Astrocyte (in vitro differentiated cells and primary cell): ENCODE results near the gene TSPAN2. TPM values are rescaled to one million over a fixed set of nuclear protein-coding genes. Genes with fewer than 3 reads are reported as not detected.
"Not testable (repeated sequence)": the region's sequence is repeated elsewhere in the genome, so short reads cannot be mapped to it uniquely, and the experiment has no call there.

Source experiments
- DNase-seq: peaks from one replicate; pipeline ENCODE4 v3.0.0-alpha.2; 2010; ENCODE audit warnings: low read depth
- FAIRE-seq: peaks from 2 replicates; lab custom pipeline; 2011; peaks lifted over from hg19 to GRCh38; lab: Jason Lieb, UNC
- H2AFZ ChIP-seq: 2 replicates; pipeline ENCODE4 v1.6.0; 2012; ENCODE audit warnings: low read depth, low read length, inconsistent platforms
- H3K27ac ChIP-seq: 2 replicates; pipeline ENCODE4 v1.5.1; 2011; ENCODE audit warnings: low read depth, low read length, inconsistent platforms
- H3K27me3 ChIP-seq: 2 replicates; pipeline ENCODE4 v1.6.0; 2011; ENCODE audit warnings: low read length, inconsistent platforms; ENCODE audit not compliant: insufficient read depth
- H3K36me3 ChIP-seq: 2 replicates; pipeline ENCODE4 v1.5.1; 2011; ENCODE audit warnings: low read length, inconsistent platforms; ENCODE audit not compliant: insufficient read depth
- H3K4me1 ChIP-seq: 2 replicates; pipeline ENCODE4 v1.5.1; 2011; ENCODE audit warnings: low read length, inconsistent platforms; ENCODE audit not compliant: insufficient read depth
- H3K4me2 ChIP-seq: 2 replicates; pipeline ENCODE4 v1.6.0; 2012; ENCODE audit warnings: low read length, inconsistent platforms
- H3K4me3 ChIP-seq: 2 replicates; pipeline ENCODE4 v1.5.1; 2011; ENCODE audit warnings: low read depth, mild to moderate bottlenecking, low read length, inconsistent platforms; ENCODE audit not compliant: insufficient read depth
- H3K79me2 ChIP-seq: 2 replicates; pipeline ENCODE4 v1.6.0; 2012; ENCODE audit warnings: mild to moderate bottlenecking, low read length, inconsistent platforms; ENCODE audit not compliant: insufficient read depth
- H3K9ac ChIP-seq: 2 replicates; pipeline ENCODE4 v1.6.0; 2012; ENCODE audit warnings: mild to moderate bottlenecking, low read length, inconsistent platforms
- H3K9me3 ChIP-seq: 2 replicates; pipeline ENCODE4 v1.5.1; 2012; ENCODE audit warnings: low read depth, mild to moderate bottlenecking, low read length, inconsistent platforms; ENCODE audit not compliant: insufficient read depth
- H4K20me1 ChIP-seq: 2 replicates; pipeline ENCODE4 v1.6.0; 2012; ENCODE audit warnings: low read length, inconsistent platforms; ENCODE audit not compliant: insufficient read depth
- H3K27ac Mint-ChIP-seq: one replicate; pipeline ENCODE4 v1.8.0; 2021; ENCODE audit warnings: mild to moderate bottlenecking, mixed read lengths; ENCODE audit not compliant: unreplicated experiment
- H3K27me3 Mint-ChIP-seq: one replicate; pipeline ENCODE4 v1.8.0; 2021; ENCODE audit warnings: low read depth, mixed read lengths; ENCODE audit not compliant: unreplicated experiment
- H3K36me3 Mint-ChIP-seq: one replicate; pipeline ENCODE4 v1.8.0; 2021; ENCODE audit warnings: low read depth, mixed read lengths; ENCODE audit not compliant: unreplicated experiment
- H3K4me1 Mint-ChIP-seq: one replicate; pipeline ENCODE4 v1.8.0; 2021; ENCODE audit warnings: low read depth, mixed read lengths; ENCODE audit not compliant: unreplicated experiment
- H3K4me3 Mint-ChIP-seq: one replicate; pipeline ENCODE4 v1.8.0; 2021; ENCODE audit warnings: mild to moderate bottlenecking, moderate library complexity, mixed read lengths; ENCODE audit not compliant: unreplicated experiment
- H3K9me3 Mint-ChIP-seq: one replicate; pipeline ENCODE4 v1.8.0; 2021; ENCODE audit warnings: mild to moderate bottlenecking, mixed read lengths; ENCODE audit not compliant: unreplicated experiment
- EZH2 ChIP-seq: IDR thresholded peaks from 2 replicates; pipeline ENCODE4 v1.6.1; 2012; ENCODE audit warnings: mild to moderate bottlenecking, low read length, inconsistent platforms; ENCODE audit not compliant: insufficient read depth
- total RNA-seq: library from RNA; stranded (reverse); gene quantifications from 2 replicates; pipeline ENCODE4 v1.2.1, GENCODE V29; 2021
- TF ChIP-seq, protein P1 (sequence below): IDR thresholded peaks from 2 replicates; pipeline ENCODE4 v1.5.1; 2011; ENCODE audit warnings: low read depth, mild to moderate bottlenecking, inconsistent platforms, low read length, moderate library complexity; ENCODE audit not compliant: insufficient read depth

Gene TSPAN2
- total RNA-seq, 1 donor from 2014 or later: 23.7 TPM

DNA sequence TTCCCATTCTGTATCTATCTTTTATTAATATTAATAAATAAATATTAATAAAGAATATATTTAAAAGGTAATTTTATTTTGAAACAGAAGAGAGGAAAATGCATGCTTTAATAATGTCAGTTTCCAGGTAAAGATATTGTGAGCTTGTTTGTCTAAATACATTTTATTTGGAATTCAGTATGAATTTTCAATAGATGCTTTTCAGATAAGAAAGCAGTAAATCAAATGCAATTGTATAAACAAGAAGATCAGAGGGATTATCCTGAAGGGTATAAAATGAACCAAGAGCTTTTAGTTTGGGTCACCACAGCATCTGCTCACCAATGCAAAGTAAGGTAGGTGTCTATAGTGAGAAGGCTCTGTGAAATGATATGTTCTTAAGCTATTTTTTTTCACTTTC lies 59.8 kb downstream of the TSPAN2 start, which contains the start of gene TSHB:
Gene TSHB, plus strand, starts transcription at position 301 of the 400 bp plus-strand sequence. CDS start 3,537 bp downstream, outside the sequence.
- TF ChIP-seq, protein P1, sequence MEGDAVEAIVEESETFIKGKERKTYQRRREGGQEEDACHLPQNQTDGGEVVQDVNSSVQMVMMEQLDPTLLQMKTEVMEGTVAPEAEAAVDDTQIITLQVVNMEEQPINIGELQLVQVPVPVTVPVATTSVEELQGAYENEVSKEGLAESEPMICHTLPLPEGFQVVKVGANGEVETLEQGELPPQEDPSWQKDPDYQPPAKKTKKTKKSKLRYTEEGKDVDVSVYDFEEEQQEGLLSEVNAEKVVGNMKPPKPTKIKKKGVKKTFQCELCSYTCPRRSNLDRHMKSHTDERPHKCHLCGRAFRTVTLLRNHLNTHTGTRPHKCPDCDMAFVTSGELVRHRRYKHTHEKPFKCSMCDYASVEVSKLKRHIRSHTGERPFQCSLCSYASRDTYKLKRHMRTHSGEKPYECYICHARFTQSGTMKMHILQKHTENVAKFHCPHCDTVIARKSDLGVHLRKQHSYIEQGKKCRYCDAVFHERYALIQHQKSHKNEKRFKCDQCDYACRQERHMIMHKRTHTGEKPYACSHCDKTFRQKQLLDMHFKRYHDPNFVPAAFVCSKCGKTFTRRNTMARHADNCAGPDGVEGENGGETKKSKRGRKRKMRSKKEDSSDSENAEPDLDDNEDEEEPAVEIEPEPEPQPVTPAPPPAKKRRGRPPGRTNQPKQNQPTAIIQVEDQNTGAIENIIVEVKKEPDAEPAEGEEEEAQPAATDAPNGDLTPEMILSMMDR: no peak
- no peak for TF ChIP-seq EZH2
- Histone ChIP-seq H3K4me2 (no peak within 1 kb of the TSS), H3K9me3 (no peaks in the 10 kb centered on the region), H3K27ac (no peak within 1 kb of the TSS), H4K20me1 (no peaks in the 10 kb centered on the region), H3K36me3 (no peaks in the 10 kb centered on the region), H2AFZ (no peak within 1 kb of the TSS), H3K27me3 (peaks cover 7% of the 10 kb centered on the region), H3K79me2 (no peaks in the 10 kb centered on the region), H3K9ac (no peak within 1 kb of the TSS), H3K4me1 (no peaks in the 10 kb centered on the region), H3K4me3 (no peak within 1 kb of the TSS)
- H3K36me3 Mint-ChIP-seq: no peaks in the 10 kb centered on the region
- DNase-seq: no peak
- no peaks in the 10 kb centered on the region for H3K9me3 Mint-ChIP-seq
- no peak within 1 kb of the TSS for H3K4me3 Mint-ChIP-seq
- H3K27ac Mint-ChIP-seq: no peak within 1 kb of the TSS
- H3K27me3 Mint-ChIP-seq: no peaks in the 10 kb centered on the region
- no peaks in the 10 kb centered on the region for H3K4me1 Mint-ChIP-seq
- no peak for FAIRE-seq

DNA sequence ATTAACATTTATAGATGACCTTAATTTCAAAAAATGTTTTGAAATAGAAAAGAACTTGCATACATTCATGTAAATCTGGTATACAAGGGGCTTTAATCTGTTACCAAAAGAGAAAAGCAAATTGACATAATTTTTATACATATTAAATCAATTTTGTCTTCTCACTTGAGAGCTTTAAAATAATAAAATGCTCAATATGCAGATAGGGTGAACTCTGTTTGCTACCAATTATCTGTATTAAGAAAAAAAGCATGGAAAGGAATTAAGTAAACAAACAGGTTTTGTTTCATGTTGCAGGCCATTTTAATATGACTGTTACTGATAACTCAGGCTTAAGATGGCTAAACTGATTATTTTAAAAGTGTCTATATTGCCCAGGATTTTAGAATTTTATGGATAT lies 65.7 kb downstream of the TSPAN2 start:
- no peak overlapping the region for H3K27ac Mint-ChIP-seq

DNA sequence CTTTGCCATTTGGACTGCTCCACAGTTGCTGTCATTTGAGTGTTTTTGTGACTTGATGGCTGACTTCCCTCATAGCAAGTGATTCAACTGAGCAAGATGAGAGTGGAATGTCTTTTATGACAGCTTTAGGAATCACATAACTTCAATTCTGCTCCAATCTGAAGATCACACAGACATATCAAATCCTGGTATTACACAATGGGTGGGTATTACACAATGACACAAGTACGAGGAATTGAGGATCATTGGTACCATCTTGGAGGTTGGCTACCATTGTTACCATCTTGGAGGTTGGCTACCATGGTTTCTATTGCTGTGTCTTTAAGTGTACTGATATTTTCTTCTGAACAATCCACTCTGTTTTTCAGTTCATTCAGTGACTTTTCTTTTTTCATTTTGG lies 68.2 kb downstream of the TSPAN2 start:
- Histone ChIP-seq H3K27me3 (no peaks in the 10 kb centered on the region), H3K79me2 (no peaks in the 10 kb centered on the region), H2AFZ (no peak overlapping the region), H3K4me1 (no peaks in the 10 kb centered on the region), H3K27ac (no peak overlapping the region), H3K9me3 (no peaks in the 10 kb centered on the region), H3K4me3 (no peak overlapping the region), H4K20me1 (no peaks in the 10 kb centered on the region), H3K9ac (no peak overlapping the region), H3K36me3 (no peaks in the 10 kb centered on the region), H3K4me2 (no peak overlapping the region)
- TF ChIP-seq, protein P1: no peak
- no peak for TF ChIP-seq EZH2
- DNase-seq (no peak), FAIRE-seq (no peak)
- Mint-ChIP-seq H3K36me3 (no peaks in the 10 kb centered on the region), H3K4me3 (no peak overlapping the region), H3K27me3 (peaks cover 4% of the 10 kb centered on the region), H3K4me1 (no peaks in the 10 kb centered on the region), H3K27ac (no peak overlapping the region), H3K9me3 (peaks cover 7% of the 10 kb centered on the region)

More for the DNA sequence above, 65.7 kb downstream of the TSPAN2 start:
- Histone ChIP-seq H3K27ac (no peak overlapping the region), H2AFZ (no peak overlapping the region), H3K79me2 (no peaks in the 10 kb centered on the region), H3K36me3 (no peaks in the 10 kb centered on the region), H3K4me2 (no peak overlapping the region), H3K27me3 (peaks cover 2% of the 10 kb centered on the region), H3K9me3 (no peaks in the 10 kb centered on the region), H3K9ac (no peak overlapping the region), H3K4me3 (no peak overlapping the region), H4K20me1 (no peaks in the 10 kb centered on the region), H3K4me1 (no peaks in the 10 kb centered on the region)
- TF ChIP-seq, protein P1: no peak
- TF ChIP-seq EZH2: no peak
- H3K27me3 Mint-ChIP-seq: peaks cover 4% of the 10 kb centered on the region
- no peak overlapping the region for H3K4me3 Mint-ChIP-seq
- DNase-seq (no peak), FAIRE-seq (no peak)
- no peaks in the 10 kb centered on the region for H3K36me3 Mint-ChIP-seq
- H3K9me3 Mint-ChIP-seq: peaks cover 4% of the 10 kb centered on the region
- no peaks in the 10 kb centered on the region for H3K4me1 Mint-ChIP-seq

DNA sequence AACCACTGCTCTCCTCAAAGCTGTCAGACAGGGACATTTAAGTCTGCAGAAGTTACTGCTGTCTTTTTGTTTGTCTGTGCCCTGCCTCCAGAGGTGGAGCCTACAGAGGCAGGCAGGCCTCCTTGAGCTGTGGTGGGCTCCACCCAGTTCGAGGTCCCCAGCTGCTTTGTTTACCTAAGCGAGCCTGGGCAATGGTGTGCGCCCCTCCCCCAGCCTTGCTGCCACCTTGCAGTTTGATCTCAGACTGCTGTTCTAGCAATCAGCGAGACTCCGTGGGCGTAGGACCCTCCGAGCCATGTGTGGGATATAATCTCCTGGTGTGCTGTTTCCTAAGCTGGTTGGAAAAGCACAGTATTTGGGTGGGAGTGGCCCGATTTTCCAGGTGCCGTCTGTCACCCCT lies 69.8 kb downstream of the TSPAN2 start:
- H3K9me3 ChIP-seq, H3K27ac Mint-ChIP-seq, H3K36me3 ChIP-seq, H3K4me2 ChIP-seq, H3K9me3 Mint-ChIP-seq, H3K79me2 ChIP-seq, H4K20me1 ChIP-seq, H2AFZ ChIP-seq, H3K9ac ChIP-seq, H3K36me3 Mint-ChIP-seq, FAIRE-seq, DNase-seq, H3K27ac ChIP-seq, H3K4me3 Mint-ChIP-seq, H3K4me3 ChIP-seq, H3K4me1 Mint-ChIP-seq, H3K4me1 ChIP-seq, H3K27me3 Mint-ChIP-seq, H3K27me3 ChIP-seq: not testable (repeated sequence)
